ENCODE results near the gene SLC2A10.

GRCh38 chr20:46773680-46774079, 64.2 kb downstream of the SLC2A10 start:
- no peak for TF ChIP-seq CTCF (conservative IDR thresholded peaks at IDR 0.05; ENCODE audit: low read length)
- TF ChIP-seq EZH2phosphoT487 (IDR thresholded peaks at IDR 0.05; ENCODE audit: borderline replicate concordance) = no peak

All from Loucy (cell line).